GM12878 (cell line): ENCODE data around the gene MYO6. TPM values are rescaled to one million over a fixed set of nuclear protein-coding genes. Genes with fewer than 3 reads are reported as not detected.

ENCODE experiments used
- ATAC-seq: fragments of 200-7000 bp; cut with Tn5 transposase; 3 replicates; pipeline ENCODE4 v1.9.1; 2020; ENCODE audit warnings: mild to moderate bottlenecking, moderate library complexity
- BruUV-seq: library from RNA; stranded (reverse); fragments of 400-500 nt; replicated peaks from 2 replicates; lab custom pipeline; 2021; lab: Mats Ljungman, UMichigan
- CTCF ChIA-PET: fragments of 300-600 bp; sonication (Branson Sonifier 250); formaldehyde crosslinking; extraction: SDS; loops from one replicate; lab custom pipeline; 2021; ENCODE audit warnings: inconsistent platforms; lab: Yijun Ruan, JAX
- POLR2A ChIA-PET: fragments of 350-600 bp; formaldehyde crosslinking; extraction: SDS; loops from one replicate; lab custom pipeline; 2021; ENCODE audit warnings: inconsistent platforms; lab: Charles Lee
- RAD21 ChIA-PET: fragments of 300-600 bp; sonication (Branson Sonifier 250); formaldehyde crosslinking; loops from one replicate; lab custom pipeline; 2023; ENCODE audit warnings: antibody characterized with exemption; ENCODE audit not compliant: unreplicated experiment; lab: Charles Lee
- SMC1A ChIA-PET: fragments of 300-600 bp; sonication (Branson Sonifier 250); formaldehyde crosslinking; loops from one replicate; lab custom pipeline; 2023; ENCODE audit not compliant: unreplicated experiment, uncharacterized antibody; lab: Charles Lee
- DNase-seq: peaks from one replicate; pipeline ENCODE4 v3.0.0-alpha.2; 2011; ENCODE audit warnings: low read depth, low spot score
- FAIRE-seq: peaks from 3 replicates; lab custom pipeline; 2011; peaks lifted over from hg19 to GRCh38; lab: Jason Lieb, UNC
- H2AFZ ChIP-seq: 2 replicates; pipeline ENCODE4 v1.6.0; 2011; ENCODE audit warnings: low read depth, low read length, control low read depth; ENCODE audit not compliant: control insufficient read depth
- H3K27ac ChIP-seq: 2 replicates; pipeline ENCODE4 v1.5.1; 2011; ENCODE audit warnings: control low read depth; ENCODE audit not compliant: control insufficient read depth, insufficient read depth
- H3K27me3 ChIP-seq, 2 experiments: replicated peaks in 1 of 2; 2 replicates each; pipeline versions ENCODE4 v1.6.0 to v1.6.1; 2011; ENCODE audit warnings: low read length in 1 of 2; ENCODE audit not compliant: control insufficient read depth in 2 of 2, insufficient read depth in 2 of 2
- H3K36me3 ChIP-seq, 2 experiments: 2 replicates each; pipeline ENCODE4 v1.5.1; 2011; ENCODE audit warnings: low read length in 1 of 2; ENCODE audit not compliant: control insufficient read depth in 2 of 2, insufficient read depth in 2 of 2
- H3K4me1 ChIP-seq: 2 replicates; pipeline ENCODE4 v1.6.1; 2011; ENCODE audit warnings: mild to moderate bottlenecking, low read length, moderate library complexity, mixed read lengths; ENCODE audit not compliant: control insufficient read depth, insufficient read depth
- H3K4me2 ChIP-seq: 2 replicates; pipeline ENCODE4 v1.6.0; 2011; ENCODE audit warnings: control low read depth; ENCODE audit not compliant: control insufficient read depth, insufficient read depth
- H3K4me3 ChIP-seq: fragments of 200-600 bp; sonication (generic); 2 replicates; pipeline ENCODE4 v1.5.1; 2016
- H3K79me2 ChIP-seq: 2 replicates; pipeline ENCODE4 v1.6.0; 2011; ENCODE audit warnings: low read length; ENCODE audit not compliant: control insufficient read depth, insufficient read depth
- H3K9ac ChIP-seq: 2 replicates; pipeline ENCODE4 v1.8.0; 2011; ENCODE audit warnings: low read length, control low read depth, mixed read lengths; ENCODE audit not compliant: control insufficient read depth, insufficient read depth
- H3K9me3 ChIP-seq: replicated peaks from 3 replicates; pipeline ENCODE4 v1.5.1; 2011; ENCODE audit warnings: mild to moderate bottlenecking, low read length; ENCODE audit not compliant: control insufficient read depth, insufficient read depth
- H4K20me1 ChIP-seq: 2 replicates; pipeline ENCODE4 v1.6.0; 2011; ENCODE audit not compliant: control insufficient read depth, insufficient read depth
- EZH2 ChIP-seq: IDR thresholded peaks from 2 replicates; pipeline ENCODE4 v1.6.1; 2012; ENCODE audit warnings: low read depth, mild to moderate bottlenecking, control low read depth, inconsistent platforms, low read length, borderline replicate concordance; ENCODE audit not compliant: control insufficient read depth
- MYC ChIP-seq: IDR thresholded peaks from 2 replicates; pipeline ENCODE4 v1.6.1; 2011; ENCODE audit warnings: mild to moderate bottlenecking, low read length, moderate library complexity, inconsistent platforms; ENCODE audit not compliant: insufficient read depth, insufficient replicate concordance, insufficient read length, severe bottlenecking
- POLR2AphosphoS5 ChIP-seq: IDR thresholded peaks from 2 replicates; pipeline ENCODE4 v1.6.1; 2011; ENCODE audit warnings: mild to moderate bottlenecking, low read length, inconsistent platforms
- RAD21 ChIP-seq: IDR thresholded peaks from 2 replicates; pipeline ENCODE4 v1.6.1; 2011; ENCODE audit warnings: mild to moderate bottlenecking, low read depth, low read length, moderate library complexity; ENCODE audit not compliant: insufficient read depth
- SMC3 ChIP-seq: IDR thresholded peaks from 2 replicates; pipeline ENCODE4 v1.6.1; 2011; ENCODE audit warnings: low read length, improper control_type of control experiment, borderline replicate concordance
- SUPT20H ChIP-seq: IDR thresholded peaks from 2 replicates; pipeline ENCODE4 v1.6.1; 2011; ENCODE audit warnings: low read depth, mild to moderate bottlenecking, low read length, moderate library complexity, borderline replicate concordance; ENCODE audit not compliant: control insufficient read depth
- WGBS: methylation state at CpG from one replicate; pipeline ENCODE4 v1.1.6; 2016; ENCODE audit warnings: low lambda C conversion rate; ENCODE audit not compliant: insufficient replicate concordance, insufficient coverage; ENCODE audit errors: missing lambda C conversion rate; 5-methylcytosine and 5-hydroxymethylcytosine counted together
- in situ Hi-C: fragments of 300-500 bp; cut with MboI; formaldehyde crosslinking; loops from 9 replicates; pipeline ENCODE4 v1.14.3; 2018; ENCODE audit warnings: mixed read lengths
- intact Hi-C: fragments of 100-400 bp; cut with micrococcal nuclease; formaldehyde crosslinking; loops from one replicate; pipeline ENCODE4 v1.14.2; 2022; ENCODE audit not compliant: unreplicated experiment
- polyA plus RNA-seq, 11 experiments: library from polyadenylated mRNA; depleted of rRNA in 4 of 11; unstranded in 6 of 11; stranded (reverse) in 5 of 11; fragments of >200 nt; fragmentation: Nextera tagmentation in 4 of 11; fragmentation: Illumina TruSeq in 1 of 11; extraction: Ambion mirVana in 4 of 11; extraction: Trizol in 1 of 11; gene quantifications; 1 replicate in 1 of 11; 2 replicates in 10 of 11; pipeline versions ENCODE4 v1.2.1 to v1.2.3, GENCODE V29; 2011 to 2016; ENCODE audit warnings: inconsistent platforms in 2 of 11, missing spikeins in 2 of 11, low read depth in 1 of 11
- total RNA-seq, 4 experiments: library from RNA; depleted of rRNA in 3 of 4; stranded (reverse); fragments of >200 nt in 3 of 4; fragmentation: Illumina TruSeq in 1 of 4; extraction: Trizol in 1 of 4; gene quantifications; 2 replicates each; pipeline versions ENCODE4 v1.2.1 to v1.2.3, GENCODE V29; 2013 to 2021
- TF ChIP-seq, protein P1 (sequence below): fragments of 450-650 bp; IDR thresholded peaks from 2 replicates; pipeline ENCODE4 v1.6.1; 2016; ENCODE audit warnings: mild to moderate bottlenecking
- TF ChIP-seq, protein P2 (sequence below): IDR thresholded peaks from 2 replicates; pipeline ENCODE4 v1.6.1; 2011; ENCODE audit warnings: low read depth, low read length, improper control_type of control experiment, borderline replicate concordance

MYO6 gene
- total and polyA plus RNA-seq, 10 of the 15 experiments (the other 5 are each of a cell fraction or from before 2014, with no cell fraction given): 7.9 to 30.4 (median 16.8) TPM

DNA sequence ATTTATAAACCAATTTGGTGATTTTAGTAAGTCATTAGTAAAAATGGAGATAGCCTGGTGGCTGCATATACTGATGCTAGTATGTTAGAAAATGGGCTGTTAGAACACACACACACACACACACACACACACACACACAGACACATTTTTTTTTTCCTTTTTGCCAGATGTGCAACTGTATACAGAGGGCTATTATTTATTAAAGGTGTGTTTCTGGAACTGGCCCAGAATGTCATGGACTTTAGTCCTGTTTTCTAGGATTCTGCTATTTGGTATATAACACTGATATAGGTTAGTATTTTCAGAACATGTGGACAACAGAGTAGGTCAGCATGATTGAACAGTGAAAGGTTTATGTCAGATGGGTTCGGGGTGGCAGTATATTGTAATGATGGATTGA is 12.4 kb downstream of the MYO6 start (continued):
- TF ChIP-seq SUPT20H (no peak), SMC3 (no peak), RAD21 (no peak), MYC (no peak), EZH2 (no peak)
- TF ChIP-seq, protein P1, sequence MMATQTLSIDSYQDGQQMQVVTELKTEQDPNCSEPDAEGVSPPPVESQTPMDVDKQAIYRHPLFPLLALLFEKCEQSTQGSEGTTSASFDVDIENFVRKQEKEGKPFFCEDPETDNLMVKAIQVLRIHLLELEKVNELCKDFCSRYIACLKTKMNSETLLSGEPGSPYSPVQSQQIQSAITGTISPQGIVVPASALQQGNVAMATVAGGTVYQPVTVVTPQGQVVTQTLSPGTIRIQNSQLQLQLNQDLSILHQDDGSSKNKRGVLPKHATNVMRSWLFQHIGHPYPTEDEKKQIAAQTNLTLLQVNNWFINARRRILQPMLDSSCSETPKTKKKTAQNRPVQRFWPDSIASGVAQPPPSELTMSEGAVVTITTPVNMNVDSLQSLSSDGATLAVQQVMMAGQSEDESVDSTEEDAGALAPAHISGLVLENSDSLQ: no peak
- TF ChIP-seq, protein P2, sequence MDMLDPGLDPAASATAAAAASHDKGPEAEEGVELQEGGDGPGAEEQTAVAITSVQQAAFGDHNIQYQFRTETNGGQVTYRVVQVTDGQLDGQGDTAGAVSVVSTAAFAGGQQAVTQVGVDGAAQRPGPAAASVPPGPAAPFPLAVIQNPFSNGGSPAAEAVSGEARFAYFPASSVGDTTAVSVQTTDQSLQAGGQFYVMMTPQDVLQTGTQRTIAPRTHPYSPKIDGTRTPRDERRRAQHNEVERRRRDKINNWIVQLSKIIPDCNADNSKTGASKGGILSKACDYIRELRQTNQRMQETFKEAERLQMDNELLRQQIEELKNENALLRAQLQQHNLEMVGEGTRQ: no peak

DNA sequence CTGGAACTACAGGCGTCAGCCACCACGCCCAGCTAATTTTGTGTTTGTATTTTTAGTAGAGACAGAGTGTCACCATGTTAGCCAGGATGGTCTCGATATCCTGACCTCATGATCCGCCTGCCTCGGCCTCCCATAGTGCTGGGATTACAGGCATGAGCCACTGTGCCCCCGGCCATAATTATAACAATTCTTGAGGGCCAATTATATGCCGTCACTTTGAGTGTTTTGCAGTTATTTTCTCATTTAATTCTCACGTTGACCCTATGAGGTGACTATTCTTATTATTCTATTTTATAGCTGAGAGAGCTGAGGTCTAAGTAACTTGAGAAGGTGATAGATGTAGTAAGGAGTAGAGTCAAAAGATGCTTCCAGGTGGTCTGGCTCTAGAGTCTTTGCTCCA is 13.0 kb downstream of the MYO6 start:
- peaks cover 0 to 2% of the 10 kb centered on the region in 2 experiments; a peak in 2 of 4 replicates for H3K36me3 ChIP-seq
- intact Hi-C loops: no loop called here
- ATAC-seq: no peak
- H4K20me1 ChIP-seq: no peaks in the 10 kb centered on the region
- 61% methylated on average over 8 of the region's 8 CpGs for WGBS
- H3K4me1 ChIP-seq: no peaks in the 10 kb centered on the region
- DNase-seq: no peak
- in situ Hi-C loops: no loop called here
- no peaks in the 10 kb centered on the region for H3K79me2 ChIP-seq
- no TSS peak for BruUV-seq
- H3K9me3 ChIP-seq: no peaks in the 10 kb centered on the region
- H3K27me3 ChIP-seq: no peaks in the 10 kb centered on the region
- ChIA-PET POLR2A (interaction anchor here (1.3 kb wide), 1 partner anchor 13 kb away, joined by 4 read pairs; the partner anchor contains the start of gene MYO6), RAD21 (no interaction called here)
- no peak overlapping the region for H2AFZ ChIP-seq
- no peak overlapping the region for H3K4me2 ChIP-seq
- no peak overlapping the region for H3K27ac ChIP-seq
- H3K9ac ChIP-seq: no peak overlapping the region
- no peak for FAIRE-seq
- H3K4me3 ChIP-seq: no peak overlapping the region
- TF ChIP-seq, protein P1: no peak
- TF ChIP-seq, protein P2: no peak
- TF ChIP-seq POLR2AphosphoS5: no peak
- TF ChIP-seq, all 136 proteins: peak for 0
- ChIA-PET SMC1A (interaction anchor here (0.6 kb wide), 1 partner anchor 12 kb away, joined by 3 read pairs; no protein-coding TSS in a partner anchor), CTCF (interaction anchor here (0.6 to 1.8 kb wide), 2 partner anchors 19 to 131 kb away, joined by 3 to 6 read pairs; no protein-coding TSS in a partner anchor)
